Bronchial epithelial cell (primary cell): Measurements from ENCODE around the gene LRP1-AS. TPM values are rescaled to one million over a fixed set of nuclear protein-coding genes. Genes with fewer than 3 reads are reported as not detected.

Experiments used
- DNase-seq: peaks from one replicate; pipeline ENCODE4 v3.0.0-alpha.2; 2010; ENCODE audit warnings: low read depth
- FAIRE-seq: peaks from 2 replicates; lab custom pipeline; 2011; peaks lifted over from hg19 to GRCh38; lab: Jason Lieb, UNC
- H3K27me3 ChIP-seq: 2 replicates; pipeline ENCODE4 v1.5.1; 2011; ENCODE audit warnings: low read length; ENCODE audit not compliant: control insufficient read depth, insufficient read depth
- H3K36me3 ChIP-seq: 2 replicates; pipeline ENCODE4 v1.5.1; 2011; ENCODE audit warnings: low read length; ENCODE audit not compliant: control insufficient read depth, insufficient read depth
- H3K4me3 ChIP-seq: 2 replicates; pipeline ENCODE4 v1.5.1; 2011; ENCODE audit warnings: mild to moderate bottlenecking, low read depth, low read length, control low read depth
- CTCF ChIP-seq: IDR thresholded peaks from 2 replicates; pipeline ENCODE4 v1.5.1; 2011; ENCODE audit warnings: mild to moderate bottlenecking, moderate library complexity, low read length, control low read depth, inconsistent platforms; ENCODE audit not compliant: insufficient read depth, severe bottlenecking
- total RNA-seq: library from RNA; depleted of rRNA; stranded (reverse); fragments of >200 nt; gene quantifications from 2 replicates; pipeline ENCODE4 v1.2.1, GENCODE V29; 2014

The LRP1-AS gene
- not detected in 2 replicates for total RNA-seq

GRCh38 chr12:57146961-57147944, at the start of gene LRP1-AS:
Gene LRP1-AS, minus strand, starts transcription at chr12:57147619.
- Histone ChIP-seq H3K4me3 (no peak within 1 kb of the TSS), H3K27me3 (no peaks in the 10 kb centered on the region), H3K36me3 (peaks cover 20% of the 10 kb centered on the region)
- FAIRE-seq (no peak), DNase-seq (no peak)
- TF ChIP-seq CTCF: no peak

- DNase-seq: no peak
- no peak overlapping the region for H3K4me3 ChIP-seq
- H3K27me3 ChIP-seq: no peaks in the 10 kb centered on the region
- FAIRE-seq: no peak
- peaks cover 60% of the 10 kb centered on the region for H3K36me3 ChIP-seq
- TF ChIP-seq CTCF: no peak
These were observed 49.5 kb upstream of the LRP1-AS start for GRCh38 chr12:57196956-57197355.

- no peak for TF ChIP-seq CTCF
- Histone ChIP-seq H3K36me3 (peaks cover 63% of the 10 kb centered on the region), H3K27me3 (no peaks in the 10 kb centered on the region), H3K4me3 (no peak overlapping the region)
- no peak for FAIRE-seq
- no peak for DNase-seq
These were observed 49.0 kb upstream of the LRP1-AS start for GRCh38 chr12:57196439-57196838.

- TF ChIP-seq CTCF: no peak
- DNase-seq (no peak), FAIRE-seq (no peak)
- Histone ChIP-seq H3K4me3 (no peak overlapping the region), H3K36me3 (peaks cover 69% of the 10 kb centered on the region), H3K27me3 (no peaks in the 10 kb centered on the region)
These were observed 48.4 kb upstream of the LRP1-AS start for GRCh38 chr12:57195611-57196371.

- no peak for DNase-seq
- H3K4me3 ChIP-seq: no peak overlapping the region
- no peak for FAIRE-seq
- no peaks in the 10 kb centered on the region for H3K27me3 ChIP-seq
- peaks cover 69% of the 10 kb centered on the region for H3K36me3 ChIP-seq
- TF ChIP-seq CTCF: no peak
These were observed 47.8 kb upstream of the LRP1-AS start for GRCh38 chr12:57195186-57195585.
